ENCODE measurements around the gene ARVCF. TPM values are rescaled to one million over a fixed set of nuclear protein-coding genes. Genes with fewer than 3 reads are reported as not detected.

ARVCF gene
- total and polyA plus RNA-seq, 9 of the 15 experiments (the other 6 are each of a cell fraction or from before 2014, with no cell fraction given) = 0.03 to 97.4 (median 15.6) TPM

GRCh38 chr22:19977296-19978243 is 39.1 kb downstream of the ARVCF start (continued):
- TF ChIP-seq MYC (IDR thresholded peaks at IDR 0.05; ENCODE audit: low read depth, low read length) (no peak), MYC (CRISPR knock-in tag; IDR thresholded peaks at IDR 0.05; ENCODE audit: borderline replicate concordance, low read depth) (0 out of 2 replicates have a peak, but pooled peaks have one; percentile 42), HNRNPL (IDR thresholded peaks at IDR 0.05; ENCODE audit: low read depth, low read length) (peak; percentile 47; the same call in 1 of the 2 replicates), XRCC3 (IDR thresholded peaks at IDR 0.05) (no peak), HNRNPK (IDR thresholded peaks at IDR 0.05; ENCODE audit: low read depth, low read length, poor library complexity, severe bottlenecking) (no peak), ZNF316 (IDR thresholded peaks at IDR 0.05) (no peak), PHF20 (IDR thresholded peaks at IDR 0.05; ENCODE audit: partially characterized antibody) (no peak), ZFX (CRISPR knock-in tag; IDR thresholded peaks at IDR 0.05) (no peak), ATF3 (IDR thresholded peaks at IDR 0.05) (no peak), ATF3 (CRISPR knock-in tag; conservative IDR thresholded peaks at IDR 0.05) (0 out of 2 replicates have a peak, but pooled peaks have one; percentile 53), ZSCAN29 (IDR thresholded peaks at IDR 0.05) (no peak), ZNF79 (CRISPR knock-in tag; IDR thresholded peaks at IDR 0.05; ENCODE audit: low read depth) (no peak), STAT6 (CRISPR knock-in tag; IDR thresholded peaks at IDR 0.05) (0 out of 2 replicates have a peak, but pooled peaks have one; percentile 26), RBFOX2 (IDR thresholded peaks at IDR 0.05; ENCODE audit: low read depth, low read length) (peak; percentile 29; the same call in 1 of the 2 replicates), CHD2 (IDR thresholded peaks at IDR 0.05; ENCODE audit: low read depth, low read length) (0 out of 2 replicates have a peak, but pooled peaks have one; percentile 44)

Data from K562 (cell line).